ENCODE data around the gene ZNF341.
"Not testable (repeated sequence)": the region's sequence is repeated elsewhere in the genome, so short reads cannot be mapped to it uniquely, and the experiment has no call there.

GRCh38 chr20:33755936-33756490, 24.2 kb downstream of the ZNF341 start:
- TF ChIP-seq, protein P1, sequence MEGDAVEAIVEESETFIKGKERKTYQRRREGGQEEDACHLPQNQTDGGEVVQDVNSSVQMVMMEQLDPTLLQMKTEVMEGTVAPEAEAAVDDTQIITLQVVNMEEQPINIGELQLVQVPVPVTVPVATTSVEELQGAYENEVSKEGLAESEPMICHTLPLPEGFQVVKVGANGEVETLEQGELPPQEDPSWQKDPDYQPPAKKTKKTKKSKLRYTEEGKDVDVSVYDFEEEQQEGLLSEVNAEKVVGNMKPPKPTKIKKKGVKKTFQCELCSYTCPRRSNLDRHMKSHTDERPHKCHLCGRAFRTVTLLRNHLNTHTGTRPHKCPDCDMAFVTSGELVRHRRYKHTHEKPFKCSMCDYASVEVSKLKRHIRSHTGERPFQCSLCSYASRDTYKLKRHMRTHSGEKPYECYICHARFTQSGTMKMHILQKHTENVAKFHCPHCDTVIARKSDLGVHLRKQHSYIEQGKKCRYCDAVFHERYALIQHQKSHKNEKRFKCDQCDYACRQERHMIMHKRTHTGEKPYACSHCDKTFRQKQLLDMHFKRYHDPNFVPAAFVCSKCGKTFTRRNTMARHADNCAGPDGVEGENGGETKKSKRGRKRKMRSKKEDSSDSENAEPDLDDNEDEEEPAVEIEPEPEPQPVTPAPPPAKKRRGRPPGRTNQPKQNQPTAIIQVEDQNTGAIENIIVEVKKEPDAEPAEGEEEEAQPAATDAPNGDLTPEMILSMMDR (IDR thresholded peaks at IDR 0.05) = not testable (repeated sequence)
- not testable (repeated sequence) for TF ChIP-seq POLR2AphosphoS5, POLR2A (IDR thresholded peaks at IDR 0.05)

All from sigmoid colon (tissue), 4 donors.